H1 (cell line): ENCODE measurements around the gene ZNF407. TPM values are rescaled to one million over a fixed set of nuclear protein-coding genes. Genes with fewer than 3 reads are reported as not detected.

ENCODE experiments used
- BRCA1 ChIP-seq: IDR thresholded peaks from 2 replicates; pipeline ENCODE4 v1.6.1; 2012; ENCODE audit warnings: low read depth, low read length, improper control_type of control experiment
- CHD7 ChIP-seq: fragments of 300-600 bp; sonication (generic); IDR thresholded peaks from 2 replicates; pipeline ENCODE4 v1.7.1; 2012; ENCODE audit warnings: low read length, moderate library complexity, mild to moderate bottlenecking, inconsistent platforms; ENCODE audit not compliant: insufficient replicate concordance
- EGR1 ChIP-seq: IDR thresholded peaks from 2 replicates; pipeline ENCODE4 v1.6.1; 2011; ENCODE audit warnings: low read depth, low read length, borderline replicate concordance
- POLR2A ChIP-seq, 2 experiments: IDR thresholded peaks; 1 replicate in 1 of 2; 2 replicates in 1 of 2; pipeline ENCODE4 v1.6.1; 2011; ENCODE audit warnings: low read depth in 2 of 2, low read length in 2 of 2, mild to moderate bottlenecking in 2 of 2; ENCODE audit errors: control extremely low read depth in 1 of 2
- SIRT6 ChIP-seq: IDR thresholded peaks from one replicate; pipeline ENCODE4 v1.7.1; 2012; ENCODE audit warnings: low read length, inconsistent platforms
- polyA plus RNA-seq, 7 experiments: library from polyadenylated mRNA; depleted of rRNA in 3 of 7; stranded (reverse) in 5 of 7; unstranded in 2 of 7; fragments of >200 nt in 5 of 7; fragments of 200-250 nt in 2 of 7; gene quantifications; 1 replicate in 5 of 7; 2 replicates in 1 of 7; 4 replicates in 1 of 7; pipeline versions ENCODE4 v1.2.1 to v1.2.3, GENCODE V29; 2011 to 2013; ENCODE audit warnings: missing spikeins in 2 of 7, mixed read lengths in 2 of 7
- total RNA-seq: library from RNA; stranded (reverse); fragmentation: NEBNext Ultra II Directional; extraction: Animal tissue kit (Norgen Biotek cat#: 25700); gene quantifications from 2 replicates; pipeline ENCODE4 v1.2.1, GENCODE V29; 2021

Gene ZNF407
- total and polyA plus RNA-seq, 2 of the 8 experiments (the other 6 are each of a cell fraction or from before 2014, with no cell fraction given): 1.5 to 6.8 TPM

- TF ChIP-seq CHD7 (no peak), BRCA1 (no peak), SIRT6 (no peak), POLR2A (IDR thresholded peaks at IDR 0.05; ENCODE audit: control extremely low read depth in 1 of 2, low read depth in 2 of 2, low read length in 2 of 2) (no peak), EGR1 (no peak)
- TF ChIP-seq, all 59 proteins: peak for 0
These were observed 413.0 kb downstream of the ZNF407 start (continued) for GRCh38 chr18:75010689-75011088.
